Iris pigment epithelial cell (primary cell): Measurements from ENCODE around the gene RNF224.
A peak's percentile ranks its signal among the peaks of the same experiment; 100 is the strongest.

ENCODE experiments used
- DNase-seq: peaks from one replicate; pipeline ENCODE4 v3.0.0-alpha.2; 2011; ENCODE audit warnings: low read depth

RNF224 gene

GRCh38 chr9:137273611-137274320 lies 46.5 kb downstream of the RNF224 start:
- no peak for DNase-seq

GRCh38 chr9:137275203-137275587 lies 47.9 kb downstream of the RNF224 start:
- no peak for DNase-seq

- DNase-seq, result no peak
These were observed 48.5 kb downstream of the RNF224 start for GRCh38 chr9:137275588-137276472.

- peak; percentile 51 for DNase-seq
These were observed 49.4 kb downstream of the RNF224 start for GRCh38 chr9:137276473-137277328.

- peak; percentile 89 for DNase-seq
These were observed 50.2 kb downstream of the RNF224 start, which contains the start of gene TOR4A for GRCh38 chr9:137277329-137278041. Gene TOR4A, plus strand, starts transcription at chr9:137277726. Its CDS starts 964 bp downstream, at chr9:137278690.

- DNase-seq, result no peak
These were observed 50.9 kb downstream of the RNF224 start for GRCh38 chr9:137278061-137278701.
